OCI-LY1 (cell line): Measurements from ENCODE around the gene PLEKHH2.

ENCODE experiments used
- H2AFZ ChIP-seq: fragments of 200-600 bp; sonication (generic), shearing (Covaris generic); 2 replicates; pipeline ENCODE4 v1.6.0; 2014; ENCODE audit warnings: antibody characterized with exemption, mild to moderate bottlenecking, low read length
- H3F3A ChIP-seq: fragments of 200-600 bp; sonication (generic), shearing (Covaris generic); 2 replicates; pipeline ENCODE4 v1.6.0; 2014; ENCODE audit warnings: mild to moderate bottlenecking, antibody characterized with exemption, low read length, moderate library complexity; ENCODE audit not compliant: insufficient read depth
- H3K27ac ChIP-seq: fragments of 200-600 bp; sonication (generic); 2 replicates; pipeline ENCODE4 v1.5.1; 2014; ENCODE audit warnings: low read length, mixed run types, mild to moderate bottlenecking, low read depth; ENCODE audit not compliant: poor library complexity, severe bottlenecking
- H3K27me3 ChIP-seq: fragments of 200-600 bp; sonication (generic); 2 replicates; pipeline ENCODE4 v1.6.0; 2014; ENCODE audit warnings: antibody characterized with exemption, mild to moderate bottlenecking, low read length, moderate library complexity; ENCODE audit not compliant: insufficient read depth
- H3K36me3 ChIP-seq: fragments of 200-600 bp; sonication (generic); 2 replicates; pipeline ENCODE4 v1.6.1; 2014; ENCODE audit warnings: mild to moderate bottlenecking, antibody characterized with exemption, low read length, moderate library complexity, mixed read lengths; ENCODE audit not compliant: insufficient read depth
- H3K4me1 ChIP-seq: fragments of 200-600 bp; sonication (generic); 2 replicates; pipeline ENCODE4 v1.5.1; 2014; ENCODE audit warnings: mild to moderate bottlenecking, low read length, moderate library complexity; ENCODE audit not compliant: insufficient read depth, severe bottlenecking
- H3K4me2 ChIP-seq: fragments of 200-600 bp; sonication (generic), shearing (Covaris generic); 2 replicates; pipeline ENCODE4 v1.6.1; 2014; ENCODE audit warnings: low read length
- H3K4me3 ChIP-seq: fragments of 200-600 bp; sonication (generic); 2 replicates; pipeline ENCODE4 v1.5.1; 2014; ENCODE audit warnings: low read length, low read depth, mild to moderate bottlenecking, mixed read lengths; ENCODE audit not compliant: poor library complexity, severe bottlenecking
- H3K79me2 ChIP-seq: fragments of 200-600 bp; shearing (Covaris generic); 2 replicates; pipeline ENCODE4 v1.6.1; 2016; ENCODE audit warnings: mixed run types, low read length, mixed read lengths; ENCODE audit not compliant: insufficient read depth
- H3K9ac ChIP-seq: fragments of 200-600 bp; sonication (generic), shearing (Covaris generic); 2 replicates; pipeline ENCODE4 v1.6.1; 2014; ENCODE audit warnings: mild to moderate bottlenecking, low read length, mixed read lengths
- H3K9me2 ChIP-seq: fragments of 200-600 bp; sonication (generic), shearing (Covaris generic); 2 replicates; pipeline ENCODE4 v1.6.1; 2014; ENCODE audit warnings: low read depth, mild to moderate bottlenecking, low read length, mixed read lengths
- H3K9me3 ChIP-seq: fragments of 200-600 bp; shearing (Covaris generic); 2 replicates; pipeline ENCODE4 v1.6.1; 2014; ENCODE audit warnings: low read length, mixed read lengths
- H4K20me1 ChIP-seq: fragments of 200-600 bp; sonication (generic), shearing (Covaris generic); 2 replicates; pipeline ENCODE4 v1.6.0; 2016; ENCODE audit warnings: mild to moderate bottlenecking, low read length; ENCODE audit not compliant: insufficient read depth
- EZH2 ChIP-seq: fragments of 200-600 bp; sonication (generic), shearing (Covaris generic); IDR thresholded peaks from 2 replicates; pipeline ENCODE4 v1.8.0; 2017; ENCODE audit warnings: borderline replicate concordance, mixed run types, mild to moderate bottlenecking, antibody characterized with exemption, low read length, moderate library complexity, mixed read lengths
- TF ChIP-seq, protein P1 (sequence below): fragments of 200-600 bp; sonication (generic), shearing (Covaris generic); IDR thresholded peaks from 2 replicates; pipeline ENCODE4 v1.5.1; 2017; ENCODE audit warnings: mild to moderate bottlenecking, antibody characterized with exemption, low read length, moderate library complexity, mixed read lengths

PLEKHH2 gene

DNA sequence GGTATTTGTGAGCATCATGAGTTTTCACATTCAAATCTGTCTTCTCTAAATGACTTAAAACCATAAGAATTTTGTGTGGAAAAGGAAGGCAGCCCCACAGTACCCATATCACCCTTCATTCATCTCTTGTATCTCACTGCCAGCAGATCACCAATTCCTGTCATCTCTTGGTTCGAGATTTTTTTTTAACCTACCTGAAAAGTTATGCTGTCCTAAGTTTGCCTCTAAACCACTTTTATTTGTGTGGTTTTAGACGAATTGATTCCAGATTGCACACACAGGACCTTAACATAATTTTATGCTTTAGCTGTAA, 169.6 kb downstream of the PLEKHH2 start:
- Histone ChIP-seq H3K9ac (no peak overlapping the region), H3K27me3 (no peaks in the 10 kb centered on the region), H3K4me3 (no peak overlapping the region), H3K4me1 (no peaks in the 10 kb centered on the region), H3K4me2 (no peak overlapping the region), H3K79me2 (no peaks in the 10 kb centered on the region), H3K9me2 (no peaks in the 10 kb centered on the region), H3K36me3 (no peaks in the 10 kb centered on the region), H4K20me1 (no peaks in the 10 kb centered on the region), H3K27ac (no peak overlapping the region), H3K9me3 (no peaks in the 10 kb centered on the region), H3F3A (no peaks in the 10 kb centered on the region), H2AFZ (no peak overlapping the region)
- no peak for TF ChIP-seq EZH2
- TF ChIP-seq, protein P1, sequence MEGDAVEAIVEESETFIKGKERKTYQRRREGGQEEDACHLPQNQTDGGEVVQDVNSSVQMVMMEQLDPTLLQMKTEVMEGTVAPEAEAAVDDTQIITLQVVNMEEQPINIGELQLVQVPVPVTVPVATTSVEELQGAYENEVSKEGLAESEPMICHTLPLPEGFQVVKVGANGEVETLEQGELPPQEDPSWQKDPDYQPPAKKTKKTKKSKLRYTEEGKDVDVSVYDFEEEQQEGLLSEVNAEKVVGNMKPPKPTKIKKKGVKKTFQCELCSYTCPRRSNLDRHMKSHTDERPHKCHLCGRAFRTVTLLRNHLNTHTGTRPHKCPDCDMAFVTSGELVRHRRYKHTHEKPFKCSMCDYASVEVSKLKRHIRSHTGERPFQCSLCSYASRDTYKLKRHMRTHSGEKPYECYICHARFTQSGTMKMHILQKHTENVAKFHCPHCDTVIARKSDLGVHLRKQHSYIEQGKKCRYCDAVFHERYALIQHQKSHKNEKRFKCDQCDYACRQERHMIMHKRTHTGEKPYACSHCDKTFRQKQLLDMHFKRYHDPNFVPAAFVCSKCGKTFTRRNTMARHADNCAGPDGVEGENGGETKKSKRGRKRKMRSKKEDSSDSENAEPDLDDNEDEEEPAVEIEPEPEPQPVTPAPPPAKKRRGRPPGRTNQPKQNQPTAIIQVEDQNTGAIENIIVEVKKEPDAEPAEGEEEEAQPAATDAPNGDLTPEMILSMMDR, result no peak

DNA sequence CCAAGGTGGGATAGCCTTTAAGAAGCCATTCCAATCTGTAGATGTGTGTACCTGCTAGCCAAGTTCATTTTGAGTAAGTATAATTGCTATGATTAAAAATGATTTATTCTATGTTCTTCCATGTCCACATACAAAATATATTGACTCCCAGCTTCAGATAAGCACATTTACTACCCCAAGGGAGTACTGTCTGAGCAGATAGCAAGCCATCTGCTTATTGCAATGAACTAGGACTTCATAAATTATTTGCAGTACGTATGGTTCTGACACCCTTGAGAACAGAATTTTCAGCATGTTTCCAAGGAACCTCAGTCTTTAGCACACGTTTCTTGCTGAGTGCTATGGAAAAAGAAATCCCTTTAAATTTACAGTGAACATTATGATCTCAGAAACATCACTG, 173.4 kb downstream of the PLEKHH2 start:
- no peak for TF ChIP-seq EZH2
- TF ChIP-seq, protein P1, result no peak
- Histone ChIP-seq H3K79me2 (no peaks in the 10 kb centered on the region), H3F3A (no peaks in the 10 kb centered on the region), H3K36me3 (no peaks in the 10 kb centered on the region), H4K20me1 (no peaks in the 10 kb centered on the region), H3K9me3 (no peaks in the 10 kb centered on the region), H3K9ac (no peak overlapping the region), H3K4me1 (no peaks in the 10 kb centered on the region), H3K4me2 (no peak overlapping the region), H3K4me3 (no peak overlapping the region), H3K27me3 (no peaks in the 10 kb centered on the region), H3K9me2 (no peaks in the 10 kb centered on the region), H3K27ac (no peak overlapping the region), H2AFZ (no peak overlapping the region)

DNA sequence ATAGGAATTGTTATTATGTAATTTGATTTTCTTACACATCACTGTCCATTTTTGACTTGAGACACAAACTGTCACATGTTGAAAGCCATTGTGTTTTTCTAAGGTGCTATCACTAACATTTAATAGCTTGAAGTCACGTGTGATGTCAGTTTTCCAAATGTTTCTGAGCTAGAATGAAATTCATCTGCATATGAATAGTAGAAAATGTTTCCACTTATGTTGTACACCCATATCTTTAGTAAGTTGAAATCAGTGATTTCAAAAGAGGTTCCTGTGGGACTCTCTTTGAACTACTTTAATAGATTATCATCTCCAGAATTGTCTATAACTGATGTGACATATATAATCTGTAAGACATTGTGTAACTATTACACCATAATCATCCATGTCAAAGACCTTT, 173.8 kb downstream of the PLEKHH2 start:
- Histone ChIP-seq H3K36me3 (no peaks in the 10 kb centered on the region), H3K4me2 (no peak overlapping the region), H3F3A (no peaks in the 10 kb centered on the region), H2AFZ (no peak overlapping the region), H3K4me1 (no peaks in the 10 kb centered on the region), H4K20me1 (no peaks in the 10 kb centered on the region), H3K79me2 (no peaks in the 10 kb centered on the region), H3K27ac (no peak overlapping the region), H3K9me3 (no peaks in the 10 kb centered on the region), H3K27me3 (no peaks in the 10 kb centered on the region), H3K9me2 (no peaks in the 10 kb centered on the region), H3K4me3 (no peak overlapping the region), H3K9ac (no peak overlapping the region)
- TF ChIP-seq, protein P1, result no peak
- no peak for TF ChIP-seq EZH2
